ENCODE data around the gene ENO4.

DNA sequence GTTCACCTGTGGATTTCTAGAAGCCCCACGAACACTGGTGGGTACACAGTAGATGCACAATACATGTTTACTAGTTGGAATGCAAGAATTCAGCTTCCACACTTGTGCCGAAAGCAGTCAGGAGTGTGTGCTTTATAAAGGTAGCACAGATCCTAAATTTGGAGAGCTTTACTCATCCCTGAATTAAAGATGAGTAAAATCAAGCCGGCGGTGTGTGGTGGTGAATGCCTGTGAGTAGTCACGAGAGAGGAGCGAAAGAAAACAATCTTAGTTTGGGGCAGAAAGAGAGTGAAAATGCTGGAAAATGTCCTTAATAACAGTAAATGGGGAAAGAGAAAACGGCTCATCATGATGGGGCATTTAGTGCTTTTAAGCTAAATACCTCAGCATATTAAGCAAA, 13.6 kb upstream of the ENO4 start:
- TF ChIP-seq, protein P1, sequence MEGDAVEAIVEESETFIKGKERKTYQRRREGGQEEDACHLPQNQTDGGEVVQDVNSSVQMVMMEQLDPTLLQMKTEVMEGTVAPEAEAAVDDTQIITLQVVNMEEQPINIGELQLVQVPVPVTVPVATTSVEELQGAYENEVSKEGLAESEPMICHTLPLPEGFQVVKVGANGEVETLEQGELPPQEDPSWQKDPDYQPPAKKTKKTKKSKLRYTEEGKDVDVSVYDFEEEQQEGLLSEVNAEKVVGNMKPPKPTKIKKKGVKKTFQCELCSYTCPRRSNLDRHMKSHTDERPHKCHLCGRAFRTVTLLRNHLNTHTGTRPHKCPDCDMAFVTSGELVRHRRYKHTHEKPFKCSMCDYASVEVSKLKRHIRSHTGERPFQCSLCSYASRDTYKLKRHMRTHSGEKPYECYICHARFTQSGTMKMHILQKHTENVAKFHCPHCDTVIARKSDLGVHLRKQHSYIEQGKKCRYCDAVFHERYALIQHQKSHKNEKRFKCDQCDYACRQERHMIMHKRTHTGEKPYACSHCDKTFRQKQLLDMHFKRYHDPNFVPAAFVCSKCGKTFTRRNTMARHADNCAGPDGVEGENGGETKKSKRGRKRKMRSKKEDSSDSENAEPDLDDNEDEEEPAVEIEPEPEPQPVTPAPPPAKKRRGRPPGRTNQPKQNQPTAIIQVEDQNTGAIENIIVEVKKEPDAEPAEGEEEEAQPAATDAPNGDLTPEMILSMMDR (IDR thresholded peaks at IDR 0.05): no peak
- TF ChIP-seq POLR2A (IDR thresholded peaks at IDR 0.05): no peak
